ENCODE data around the gene IGFLR1.
A peak's percentile ranks its signal among the peaks of the same experiment; 100 is the strongest.

Gene IGFLR1

DNA sequence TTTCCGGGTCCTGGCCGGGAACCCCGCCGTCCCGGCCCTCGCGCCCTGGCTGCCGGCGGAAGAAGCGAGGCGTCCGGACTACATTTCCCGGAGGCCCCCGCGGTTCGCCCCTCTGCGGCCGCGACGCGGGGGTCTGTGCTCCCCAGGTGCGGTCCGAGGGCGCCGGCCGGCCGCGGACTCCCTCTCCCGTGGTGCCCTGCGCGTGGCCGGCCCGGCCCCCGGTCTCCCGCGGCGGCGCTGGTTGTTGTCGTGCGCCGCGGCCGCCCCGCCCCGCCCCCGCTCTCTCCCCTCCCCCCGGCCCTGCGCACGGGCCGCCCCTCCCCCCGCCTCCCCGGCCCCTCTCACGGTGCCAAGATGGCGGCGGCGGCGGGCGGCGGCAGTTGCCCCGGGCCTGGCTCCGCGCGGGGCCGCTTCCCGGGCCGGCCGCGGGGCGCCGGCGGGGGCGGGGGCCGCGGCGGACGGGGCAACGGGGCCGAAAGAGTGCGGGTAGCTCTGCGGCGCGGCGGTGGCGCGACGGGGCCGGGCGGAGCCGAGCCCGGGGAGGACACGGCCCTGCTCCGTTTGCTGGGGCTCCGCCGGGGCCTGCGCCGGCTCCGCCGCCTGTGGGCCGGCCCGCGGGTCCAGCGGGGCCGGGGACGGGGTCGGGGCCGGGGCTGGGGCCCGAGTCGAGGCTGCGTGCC is 24.4 kb downstream of the IGFLR1 start, which contains the start of gene KMT2B:
TSS of gene KMT2B (plus strand) at position 339 of the 680 bp plus-strand sequence. CDS start at position 355, 16 bp downstream.
- TF ChIP-seq, protein P1, sequence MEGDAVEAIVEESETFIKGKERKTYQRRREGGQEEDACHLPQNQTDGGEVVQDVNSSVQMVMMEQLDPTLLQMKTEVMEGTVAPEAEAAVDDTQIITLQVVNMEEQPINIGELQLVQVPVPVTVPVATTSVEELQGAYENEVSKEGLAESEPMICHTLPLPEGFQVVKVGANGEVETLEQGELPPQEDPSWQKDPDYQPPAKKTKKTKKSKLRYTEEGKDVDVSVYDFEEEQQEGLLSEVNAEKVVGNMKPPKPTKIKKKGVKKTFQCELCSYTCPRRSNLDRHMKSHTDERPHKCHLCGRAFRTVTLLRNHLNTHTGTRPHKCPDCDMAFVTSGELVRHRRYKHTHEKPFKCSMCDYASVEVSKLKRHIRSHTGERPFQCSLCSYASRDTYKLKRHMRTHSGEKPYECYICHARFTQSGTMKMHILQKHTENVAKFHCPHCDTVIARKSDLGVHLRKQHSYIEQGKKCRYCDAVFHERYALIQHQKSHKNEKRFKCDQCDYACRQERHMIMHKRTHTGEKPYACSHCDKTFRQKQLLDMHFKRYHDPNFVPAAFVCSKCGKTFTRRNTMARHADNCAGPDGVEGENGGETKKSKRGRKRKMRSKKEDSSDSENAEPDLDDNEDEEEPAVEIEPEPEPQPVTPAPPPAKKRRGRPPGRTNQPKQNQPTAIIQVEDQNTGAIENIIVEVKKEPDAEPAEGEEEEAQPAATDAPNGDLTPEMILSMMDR (IDR thresholded peaks at IDR 0.05; ENCODE audit: insufficient read depth, missing control alignments): no peak
- DNase-seq (ENCODE audit: insufficient read length, low spot score) (peak; percentile 99), FAIRE-seq (no peak)

DNA sequence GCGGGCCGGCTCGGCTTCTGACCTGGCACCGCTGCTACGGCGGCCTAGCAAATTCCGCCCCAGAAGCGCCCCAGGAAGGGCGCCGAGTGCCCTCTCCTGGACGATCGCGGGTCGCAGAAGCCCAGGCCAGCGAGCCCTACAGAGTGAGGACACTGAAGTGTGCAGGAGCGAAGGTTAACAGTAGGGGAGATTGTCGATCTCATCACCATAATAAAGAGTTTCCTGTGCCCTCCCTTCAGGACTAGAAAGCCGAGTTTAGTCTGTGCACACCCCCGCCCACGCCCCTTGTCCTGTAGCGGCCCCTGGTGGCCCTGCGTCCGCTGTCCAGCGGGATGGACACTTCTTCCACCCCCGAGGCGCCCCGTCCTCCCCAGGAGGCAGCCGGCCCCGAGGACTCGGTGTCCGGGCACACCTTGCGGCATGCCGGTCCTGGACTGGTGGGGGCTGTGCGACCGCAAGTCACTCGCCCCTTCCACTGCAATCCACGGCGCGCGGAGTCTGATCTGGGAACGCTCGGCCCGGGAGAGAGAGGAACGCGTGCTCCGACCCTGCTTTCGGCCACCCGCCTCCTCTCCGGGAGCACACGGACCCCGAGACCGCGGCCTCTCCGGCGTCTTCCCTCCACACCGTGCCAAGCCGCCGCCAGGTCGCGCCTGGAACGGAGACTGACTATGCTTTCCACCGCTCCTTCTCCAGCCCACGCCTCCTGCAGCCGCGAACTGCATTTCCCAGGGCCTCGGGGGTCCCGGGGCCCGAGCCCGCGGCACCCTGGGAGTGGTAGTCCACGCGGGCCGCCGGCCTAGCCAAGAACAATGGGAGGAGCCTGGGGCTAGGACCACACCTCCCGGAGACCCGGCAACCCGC is 25.2 kb downstream of the IGFLR1 start:
- DNase-seq (ENCODE audit: insufficient read length, low spot score): peak; percentile 74
- TF ChIP-seq, protein P1 (IDR thresholded peaks at IDR 0.05; ENCODE audit: insufficient read depth, missing control alignments): peak; percentile 50
- no peak for FAIRE-seq

DNA sequence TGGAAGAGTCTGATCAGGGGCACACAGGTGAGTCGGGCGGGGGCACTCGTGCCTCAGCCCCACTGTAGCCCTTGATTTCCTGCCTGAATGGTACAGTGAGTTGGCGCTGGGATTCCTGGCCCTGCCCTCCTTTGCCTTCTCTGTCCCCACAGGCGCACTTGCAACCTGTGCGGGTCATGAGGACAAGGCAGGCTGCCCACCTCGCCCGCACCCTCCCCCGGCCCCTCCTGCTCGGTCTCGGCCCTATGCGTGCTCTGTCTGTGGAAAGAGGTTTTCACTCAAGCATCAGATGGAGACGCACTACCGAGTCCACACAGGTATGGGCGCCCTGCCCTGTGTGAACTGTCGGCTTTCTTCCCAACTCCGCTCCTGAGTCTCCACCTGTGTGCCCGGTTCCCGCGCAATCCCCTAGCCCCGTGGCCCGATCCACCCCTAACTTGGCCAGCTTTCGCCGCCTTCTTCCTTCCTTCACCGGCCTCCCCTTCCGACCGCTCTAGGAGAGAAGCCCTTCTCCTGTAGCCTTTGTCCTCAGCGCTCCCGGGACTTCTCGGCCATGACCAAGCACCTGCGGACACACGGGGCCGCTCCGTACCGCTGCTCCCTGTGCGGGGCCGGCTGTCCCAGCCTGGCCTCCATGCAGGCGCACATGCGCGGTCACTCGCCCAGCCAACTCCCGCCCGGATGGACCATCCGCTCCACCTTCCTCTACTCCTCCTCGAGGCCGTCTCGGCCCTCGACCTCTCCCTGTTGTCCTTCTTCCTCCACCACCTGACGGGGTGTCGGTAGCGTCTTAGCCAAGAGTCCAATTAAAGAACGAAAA is 26.1 kb downstream of the IGFLR1 start:
- no peak for FAIRE-seq
- TF ChIP-seq, protein P1 (IDR thresholded peaks at IDR 0.05; ENCODE audit: insufficient read depth, missing control alignments): no peak
- no peak for DNase-seq (ENCODE audit: insufficient read length, low spot score)

DNA sequence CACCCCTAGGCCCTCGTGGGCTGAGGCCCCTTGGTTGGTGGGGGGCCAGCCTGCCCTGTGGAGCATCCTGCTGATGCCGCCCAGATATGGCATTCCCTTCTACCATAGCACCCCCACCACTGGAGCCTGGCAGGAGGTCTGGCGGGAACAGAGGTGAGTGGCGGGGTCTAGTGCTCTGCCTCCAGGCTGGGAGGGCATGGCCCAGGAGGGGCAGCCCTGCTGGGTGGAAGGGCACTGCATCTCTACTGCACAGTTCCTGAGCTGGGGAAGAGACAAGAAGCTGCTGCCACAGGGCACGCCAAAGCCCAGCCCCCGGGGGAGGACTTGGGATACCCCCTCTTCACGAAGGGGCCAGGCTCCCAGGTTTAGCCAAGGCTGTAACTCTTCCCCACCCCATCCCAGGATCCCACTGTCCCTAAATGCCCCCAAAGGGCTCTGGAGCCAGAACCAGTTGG is 26.9 kb downstream of the IGFLR1 start:
- no peak for FAIRE-seq
- TF ChIP-seq, protein P1 (IDR thresholded peaks at IDR 0.05; ENCODE audit: insufficient read depth, missing control alignments): no peak
- no peak for DNase-seq (ENCODE audit: insufficient read length, low spot score)

DNA sequence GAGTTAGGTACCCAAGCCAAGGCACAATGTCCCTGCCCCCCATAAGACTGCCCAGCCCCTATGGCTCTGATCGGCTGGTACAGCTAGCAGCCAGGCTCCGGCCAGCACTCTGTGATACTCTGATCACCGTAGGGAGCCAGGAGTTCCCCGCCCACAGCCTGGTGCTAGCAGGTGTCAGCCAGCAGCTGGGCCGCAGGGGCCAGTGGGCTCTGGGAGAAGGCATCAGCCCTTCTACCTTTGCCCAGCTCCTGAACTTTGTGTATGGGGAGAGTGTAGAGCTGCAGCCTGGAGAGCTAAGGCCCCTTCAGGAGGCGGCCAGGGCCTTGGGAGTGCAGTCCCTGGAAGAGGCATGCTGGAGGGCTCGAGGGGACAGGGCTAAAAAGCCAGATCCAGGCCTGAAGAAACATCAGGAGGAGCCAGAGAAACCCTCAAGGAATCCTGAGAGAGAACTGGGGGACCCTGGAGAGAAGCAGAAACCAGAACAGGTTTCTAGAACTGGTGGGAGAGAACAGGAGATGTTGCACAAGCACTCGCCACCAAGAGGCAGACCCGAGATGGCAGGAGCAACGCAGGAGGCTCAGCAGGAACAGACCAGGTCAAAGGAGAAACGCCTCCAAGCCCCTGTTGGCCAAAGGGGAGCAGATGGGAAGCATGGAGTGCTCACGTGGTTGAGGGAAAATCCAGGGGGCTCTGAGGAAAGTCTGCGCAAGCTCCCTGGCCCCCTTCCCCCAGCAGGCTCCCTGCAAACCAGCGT is 27.5 kb downstream of the IGFLR1 start:
- FAIRE-seq: no peak
- no peak for DNase-seq (ENCODE audit: insufficient read length, low spot score)
- TF ChIP-seq, protein P1 (IDR thresholded peaks at IDR 0.05; ENCODE audit: insufficient read depth, missing control alignments): no peak

DNA sequence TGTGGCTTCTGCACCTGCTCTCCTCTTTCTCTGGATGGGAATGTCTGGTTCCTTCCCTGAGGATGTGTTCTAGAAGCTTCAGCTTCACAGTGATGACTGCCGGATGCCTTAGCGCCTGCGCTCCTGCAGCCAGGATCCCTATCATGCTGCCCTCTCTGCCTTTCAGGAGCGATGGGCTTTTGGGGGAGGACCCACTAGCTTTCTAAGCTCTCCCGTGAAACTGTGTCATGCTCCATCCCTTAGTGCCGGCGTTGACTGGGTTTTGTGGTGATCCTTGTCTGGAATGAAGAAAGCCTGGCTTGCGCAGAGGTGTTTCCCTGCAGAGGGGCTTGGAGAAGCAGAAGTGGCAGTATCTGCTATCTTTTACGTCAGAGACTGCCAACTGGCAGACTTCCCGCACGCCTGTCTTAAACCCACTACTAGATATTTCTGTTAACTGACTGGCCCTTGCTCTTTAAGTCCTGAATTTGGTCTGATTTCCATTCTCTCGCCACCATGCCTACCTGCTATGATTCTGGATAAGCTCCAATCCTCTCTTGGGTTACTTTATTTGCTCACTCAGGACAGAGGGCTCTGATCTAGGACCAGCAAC is 28.3 kb downstream of the IGFLR1 start:
- FAIRE-seq (no peak), DNase-seq (ENCODE audit: insufficient read length, low spot score) (no peak)
- TF ChIP-seq, protein P1 (IDR thresholded peaks at IDR 0.05; ENCODE audit: insufficient read depth, missing control alignments): no peak
